ENCODE data around the gene RNF223. TPM values are rescaled to one million over a fixed set of nuclear protein-coding genes. Genes with fewer than 3 reads are reported as not detected.
"Not testable (repeated sequence)": the region's sequence is repeated elsewhere in the genome, so short reads cannot be mapped to it uniquely, and the experiment has no call there.

The RNF223 gene
- total RNA-seq, 1 experiment from 2014 or later, result not detected

GRCh38 chr1:1060281-1061000 is 13.7 kb downstream of the RNF223 start:
- DNase-seq (ENCODE audit: low read depth), result no peak

GRCh38 chr1:1059494-1060280 is 14.4 kb downstream of the RNF223 start:
- DNase-seq (ENCODE audit: low read depth), result peak; percentile 90

- peak; percentile 61 for DNase-seq (ENCODE audit: low read depth)
Observed at GRCh38 chr1:1058921-1059493, 15.1 kb downstream of the RNF223 start.

- no peak for DNase-seq (ENCODE audit: low read depth)
Observed at GRCh38 chr1:1058088-1058905, 15.8 kb downstream of the RNF223 start.

GRCh38 chr1:1057769-1058087 is 16.4 kb downstream of the RNF223 start:
- not testable (repeated sequence) for DNase-seq (ENCODE audit: low read depth)

GRCh38 chr1:1055841-1056736 is 18.0 kb downstream of the RNF223 start:
- DNase-seq (ENCODE audit: low read depth), result no peak

- no peak for DNase-seq (ENCODE audit: low read depth)
Observed at GRCh38 chr1:1054971-1055370, 19.1 kb downstream of the RNF223 start.

- DNase-seq (ENCODE audit: low read depth), result no peak
Observed at GRCh38 chr1:1054099-1054700, 19.9 kb downstream of the RNF223 start.

- DNase-seq (ENCODE audit: low read depth), result no peak
Observed at GRCh38 chr1:1053682-1054081, 20.4 kb downstream of the RNF223 start.

- no peak for DNase-seq (ENCODE audit: low read depth)
Observed at GRCh38 chr1:1053022-1053421, 21.1 kb downstream of the RNF223 start.

- no peak for DNase-seq (ENCODE audit: low read depth)
Observed at GRCh38 chr1:1052003-1052840, 21.9 kb downstream of the RNF223 start.

GRCh38 chr1:1051127-1051810 is 22.8 kb downstream of the RNF223 start:
- no peak for DNase-seq (ENCODE audit: low read depth)

- no peak for DNase-seq (ENCODE audit: low read depth)
Observed at GRCh38 chr1:1050577-1051052, 23.5 kb downstream of the RNF223 start.

- no peak for DNase-seq (ENCODE audit: low read depth)
Observed at GRCh38 chr1:1049318-1050165, 24.6 kb downstream of the RNF223 start.

GRCh38 chr1:1048765-1049164 is 25.3 kb downstream of the RNF223 start:
- DNase-seq (ENCODE audit: low read depth), result no peak

- no peak for DNase-seq (ENCODE audit: low read depth)
Observed at GRCh38 chr1:1047963-1048362, 26.1 kb downstream of the RNF223 start.

GRCh38 chr1:1047407-1047806 is 26.7 kb downstream of the RNF223 start:
- no peak for DNase-seq (ENCODE audit: low read depth)

GRCh38 chr1:1046767-1047166 is 27.3 kb downstream of the RNF223 start:
- DNase-seq (ENCODE audit: low read depth), result no peak

Measured in Daoy (cell line).